Neural crest cell (in vitro differentiated cells): ENCODE measurements around the gene TMEM44. TPM values are rescaled to one million over a fixed set of nuclear protein-coding genes. Genes with fewer than 3 reads are reported as not detected.

ENCODE experiments used
- DNase-seq: peaks from one replicate; pipeline ENCODE4 v3.0.0; 2021; ENCODE audit warnings: low read depth, mixed read lengths, low spot score
- H3K27ac Mint-ChIP-seq: one replicate; pipeline ENCODE4 v1.8.0; 2021; ENCODE audit warnings: mild to moderate bottlenecking, mixed read lengths; ENCODE audit not compliant: unreplicated experiment
- H3K27me3 Mint-ChIP-seq: 2 replicates; pipeline ENCODE4 v1.8.0; 2021; ENCODE audit warnings: low read depth, mild to moderate bottlenecking, mixed read lengths
- H3K36me3 Mint-ChIP-seq: 2 replicates; pipeline ENCODE4 v1.8.0; 2021; ENCODE audit warnings: low read depth, mild to moderate bottlenecking, mixed read lengths
- H3K4me1 Mint-ChIP-seq: 2 replicates; pipeline ENCODE4 v1.8.0; 2021; ENCODE audit warnings: mixed read lengths
- H3K4me3 Mint-ChIP-seq: one replicate; pipeline ENCODE4 v1.8.0; 2021; ENCODE audit warnings: mild to moderate bottlenecking, mixed read lengths
- H3K9me3 Mint-ChIP-seq: 2 replicates; pipeline ENCODE4 v1.8.0; 2021; ENCODE audit warnings: mixed read lengths
- CTCF ChIP-seq: fragments of 200-600 bp; sonication (generic); conservative IDR thresholded peaks from 2 replicates; pipeline ENCODE4 v1.5.0; 2021; ENCODE audit warnings: antibody characterized with exemption, mild to moderate bottlenecking
- total RNA-seq: library from RNA; stranded (reverse); gene quantifications from 2 replicates; pipeline ENCODE4 v1.2.1, GENCODE V29; 2021

Gene TMEM44
- total RNA-seq, 1 donor from 2014 or later = 43.8 TPM

GRCh38 chr3:194658477-194659242 is 25.4 kb upstream of the TMEM44 start:
- no peak for DNase-seq
- H3K4me3 Mint-ChIP-seq = no peak overlapping the region
- H3K36me3 Mint-ChIP-seq = peaks cover 7% of the 10 kb centered on the region
- H3K27ac Mint-ChIP-seq = no peak overlapping the region
- H3K27me3 Mint-ChIP-seq = no peaks in the 10 kb centered on the region
- no peaks in the 10 kb centered on the region for H3K4me1 Mint-ChIP-seq
- TF ChIP-seq CTCF = no peak
- H3K9me3 Mint-ChIP-seq = no peaks in the 10 kb centered on the region

- DNase-seq = no peak
- no peaks in the 10 kb centered on the region for H3K4me1 Mint-ChIP-seq
- TF ChIP-seq CTCF = no peak
- no peak overlapping the region for H3K4me3 Mint-ChIP-seq
- H3K27ac Mint-ChIP-seq = no peak overlapping the region
- no peaks in the 10 kb centered on the region for H3K27me3 Mint-ChIP-seq
- peaks cover 10% of the 10 kb centered on the region for H3K36me3 Mint-ChIP-seq
- H3K9me3 Mint-ChIP-seq = no peaks in the 10 kb centered on the region
Observed at GRCh38 chr3:194657439-194657838, 24.2 kb upstream of the TMEM44 start.

GRCh38 chr3:194654443-194654842 is 21.2 kb upstream of the TMEM44 start:
- no peak for TF ChIP-seq CTCF
- no peaks in the 10 kb centered on the region for H3K9me3 Mint-ChIP-seq
- peaks cover 17% of the 10 kb centered on the region for H3K36me3 Mint-ChIP-seq
- no peak for DNase-seq
- H3K4me3 Mint-ChIP-seq = no peak overlapping the region
- no peaks in the 10 kb centered on the region for H3K27me3 Mint-ChIP-seq
- no peak overlapping the region for H3K27ac Mint-ChIP-seq
- no peaks in the 10 kb centered on the region for H3K4me1 Mint-ChIP-seq

GRCh38 chr3:194647747-194648146 is 14.5 kb upstream of the TMEM44 start:
- Mint-ChIP-seq H3K27ac (no peak overlapping the region), H3K4me1 (no peaks in the 10 kb centered on the region), H3K9me3 (no peaks in the 10 kb centered on the region), H3K27me3 (no peaks in the 10 kb centered on the region), H3K36me3 (peaks cover 14% of the 10 kb centered on the region), H3K4me3 (no peak overlapping the region)
- DNase-seq = no peak
- no peak for TF ChIP-seq CTCF

- H3K27ac Mint-ChIP-seq = no peak overlapping the region
- DNase-seq = no peak
- no peak overlapping the region for H3K4me3 Mint-ChIP-seq
- H3K27me3 Mint-ChIP-seq = no peaks in the 10 kb centered on the region
- H3K9me3 Mint-ChIP-seq = no peaks in the 10 kb centered on the region
- TF ChIP-seq CTCF = no peak
- peaks cover 11% of the 10 kb centered on the region for H3K36me3 Mint-ChIP-seq
- H3K4me1 Mint-ChIP-seq = no peaks in the 10 kb centered on the region
Observed at GRCh38 chr3:194642769-194643168, 9.6 kb upstream of the TMEM44 start.
